Smooth muscle cell (in vitro differentiated cells): ENCODE results near the gene CFAP46. TPM values are rescaled to one million over a fixed set of nuclear protein-coding genes. Genes with fewer than 3 reads are reported as not detected.

ENCODE experiments used
- DNase-seq: peaks from one replicate; lab custom pipeline; 2025; ENCODE audit not compliant: unreplicated experiment; lab: John Stamatoyannopoulos, UW
- H2AFZ ChIP-seq: fragments of 200-600 bp; sonication (generic); 2 replicates; pipeline ENCODE4 v1.6.0; 2016; ENCODE audit warnings: antibody characterized with exemption, low read depth, mild to moderate bottlenecking
- H3F3A ChIP-seq: fragments of 200-600 bp; sonication (generic); 2 replicates; pipeline ENCODE4 v1.6.0; 2017; ENCODE audit warnings: antibody characterized with exemption, low read depth
- H3K27ac ChIP-seq: fragments of 200-600 bp; sonication (generic); 2 replicates; pipeline ENCODE4 v1.5.1; 2016; ENCODE audit warnings: low read depth, mild to moderate bottlenecking
- H3K27me3 ChIP-seq: fragments of 200-600 bp; sonication (generic); 2 replicates; pipeline ENCODE4 v1.6.1; 2016; ENCODE audit warnings: low read depth, mild to moderate bottlenecking
- H3K36me3 ChIP-seq: fragments of 200-600 bp; sonication (generic); 2 replicates; pipeline ENCODE4 v1.5.1; 2016; ENCODE audit warnings: low read depth
- H3K4me1 ChIP-seq: fragments of 200-600 bp; sonication (generic); 2 replicates; pipeline ENCODE4 v1.5.1; 2016; ENCODE audit warnings: low read depth
- H3K4me2 ChIP-seq: fragments of 200-600 bp; sonication (generic); 2 replicates; pipeline ENCODE4 v1.6.0; 2016; ENCODE audit warnings: mild to moderate bottlenecking
- H3K4me3 ChIP-seq: fragments of 200-600 bp; sonication (generic); 2 replicates; pipeline ENCODE4 v1.5.1; 2016; ENCODE audit warnings: mild to moderate bottlenecking
- H3K79me2 ChIP-seq: fragments of 200-600 bp; sonication (generic); 2 replicates; pipeline ENCODE4 v1.6.0; 2016; ENCODE audit warnings: low read depth, mild to moderate bottlenecking
- H3K9ac ChIP-seq: fragments of 200-600 bp; sonication (generic); 2 replicates; pipeline ENCODE4 v1.6.0; 2016; ENCODE audit warnings: low read depth
- H3K9me3 ChIP-seq: fragments of 200-600 bp; sonication (generic); replicated peaks from 2 replicates; pipeline ENCODE4 v1.5.1; 2016; ENCODE audit warnings: low read depth
- H4K20me1 ChIP-seq: fragments of 200-600 bp; sonication (generic); 2 replicates; pipeline ENCODE4 v1.6.0; 2016; ENCODE audit warnings: low read depth
- CTCF ChIP-seq: fragments of 200-600 bp; sonication (generic); IDR thresholded peaks from 2 replicates; pipeline ENCODE4 v1.5.1; 2017; ENCODE audit warnings: borderline replicate concordance, mild to moderate bottlenecking, antibody characterized with exemption; ENCODE audit not compliant: insufficient read depth, poor library complexity, severe bottlenecking
- WGBS: methylation state at CpG from one replicate; pipeline ENCODE4 v1.1.7; 2016; ENCODE audit warnings: low lambda C conversion rate; 5-methylcytosine and 5-hydroxymethylcytosine counted together
- polyA plus RNA-seq: library from polyadenylated mRNA; unstranded; fragments of >200 nt; fragmentation: Nextera tagmentation; extraction: Ambion mirVana; gene quantifications from 2 replicates; pipeline ENCODE4 v1.2.1, GENCODE V29; 2016
- total RNA-seq: library from RNA; depleted of rRNA; stranded (reverse); fragments of >200 nt; gene quantifications from 2 replicates; pipeline ENCODE4 v1.2.3, GENCODE V29; 2014

CFAP46 gene
- total and polyA plus RNA-seq, 2 experiments from 2014 or later: 1.1 to 2.0 TPM

GRCh38 chr10:132761395-132762060 is 180.8 kb downstream of the CFAP46 start:
- no peak overlapping the region for H3K27ac ChIP-seq
- H3K79me2 ChIP-seq: no peaks in the 10 kb centered on the region
- no peak for DNase-seq
- no peak overlapping the region for H3K4me3 ChIP-seq
- no peaks in the 10 kb centered on the region for H3K4me1 ChIP-seq
- H3K9me3 ChIP-seq: no peaks in the 10 kb centered on the region
- no peak for TF ChIP-seq CTCF
- H3K36me3 ChIP-seq: no peaks in the 10 kb centered on the region
- no peak overlapping the region for H3K4me2 ChIP-seq
- WGBS: 99% methylated on average over 11 of the region's 11 CpGs
- H3F3A ChIP-seq: no peaks in the 10 kb centered on the region
- H3K27me3 ChIP-seq: no peaks in the 10 kb centered on the region
- no peak overlapping the region for H2AFZ ChIP-seq
- peaks cover 7% of the 10 kb centered on the region for H4K20me1 ChIP-seq
- no peak overlapping the region for H3K9ac ChIP-seq

GRCh38 chr10:132758865-132759264 is 183.5 kb downstream of the CFAP46 start:
- Histone ChIP-seq H3F3A (no peaks in the 10 kb centered on the region), H3K9ac (no peak overlapping the region), H3K27me3 (no peaks in the 10 kb centered on the region), H3K36me3 (no peaks in the 10 kb centered on the region), H3K27ac (no peak overlapping the region), H2AFZ (no peak overlapping the region), H3K9me3 (no peaks in the 10 kb centered on the region), H3K4me3 (no peak overlapping the region), H3K4me1 (no peaks in the 10 kb centered on the region), H3K79me2 (no peaks in the 10 kb centered on the region), H4K20me1 (peaks cover 3% of the 10 kb centered on the region), H3K4me2 (no peak overlapping the region)
- no peak for DNase-seq
- 98% methylated on average over 14 of the region's 14 CpGs for WGBS
- no peak for TF ChIP-seq CTCF

Other genes with a start within 250 kb of the CFAP46 start
- gene NKX6-2, start 156.4 kb downstream of the CFAP46 start, total RNA-seq: not detected in 2 replicates
- gene NKX6-2, start 156.4 kb downstream of the CFAP46 start, polyA plus RNA-seq: 8.1 and 12.7 TPM in 2 replicates
- not detected in 2 replicates for gene ADGRA1, start 145.4 kb upstream of the CFAP46 start, total RNA-seq
- gene ADGRA1, start 145.4 kb upstream of the CFAP46 start, polyA plus RNA-seq: not detected in 2 replicates
- 1.8 and 2.3 TPM in 2 replicates for gene KNDC1, start 217.6 kb upstream of the CFAP46 start, total RNA-seq
- gene KNDC1, start 217.6 kb upstream of the CFAP46 start, polyA plus RNA-seq: 3.1 and 3.4 TPM in 2 replicates